H9 (cell line): ENCODE results near the gene EHBP1L1. TPM values are rescaled to one million over a fixed set of nuclear protein-coding genes. Genes with fewer than 3 reads are reported as not detected.

Experiments
- DNase-seq: peaks from one replicate; pipeline ENCODE4 v3.0.0-alpha.2; 2017
- H2AFZ ChIP-seq: one replicate; pipeline ENCODE4 v1.6.1; 2013; ENCODE audit warnings: mild to moderate bottlenecking, low read length, control low read depth, moderate library complexity
- H2AK5ac ChIP-seq: 2 replicates; pipeline ENCODE4 v1.6.1; 2013; ENCODE audit warnings: low read length, control low read depth, mixed read lengths; ENCODE audit not compliant: insufficient read length
- H2BK120ac ChIP-seq: one replicate; pipeline ENCODE4 v1.6.1; 2013; ENCODE audit warnings: low read depth, mild to moderate bottlenecking, low read length, control low read depth, inconsistent platforms; ENCODE audit not compliant: poor library complexity, severe bottlenecking
- H2BK12ac ChIP-seq: 2 replicates; pipeline ENCODE4 v1.6.1; 2013; ENCODE audit warnings: low read length, control low read depth, mixed read lengths, low read depth; ENCODE audit not compliant: insufficient read length
- H2BK15ac ChIP-seq: 2 replicates; pipeline ENCODE4 v1.6.1; 2013; ENCODE audit warnings: low read depth, low read length, control low read depth
- H2BK20ac ChIP-seq: one replicate; pipeline ENCODE4 v1.6.1; 2013; ENCODE audit warnings: low read depth, mild to moderate bottlenecking, low read length, control low read depth, inconsistent platforms; ENCODE audit not compliant: poor library complexity, severe bottlenecking
- H2BK5ac ChIP-seq: 2 replicates; pipeline ENCODE4 v1.6.1; 2013; ENCODE audit warnings: low read length, control low read depth, mixed read lengths; ENCODE audit not compliant: insufficient read length
- H3K14ac ChIP-seq: 2 replicates; pipeline ENCODE4 v1.6.1; 2013; ENCODE audit warnings: low read length, control low read depth; ENCODE audit not compliant: insufficient read depth
- H3K18ac ChIP-seq: 2 replicates; pipeline ENCODE4 v1.6.1; 2013; ENCODE audit warnings: low read depth, mild to moderate bottlenecking, mixed read lengths, low read length, control low read depth; ENCODE audit not compliant: insufficient read length
- H3K23ac ChIP-seq: 2 replicates; pipeline ENCODE4 v1.6.1; 2013; ENCODE audit warnings: low read length, control low read depth, mixed read lengths, low read depth; ENCODE audit not compliant: insufficient read length
- H3K23me2 ChIP-seq: 2 replicates; pipeline ENCODE4 v1.6.1; 2013; ENCODE audit warnings: low read depth, mild to moderate bottlenecking, mixed read lengths, low read length, control low read depth; ENCODE audit not compliant: insufficient read length, poor library complexity, severe bottlenecking
- H3K27ac ChIP-seq: 2 replicates; pipeline ENCODE4 v1.5.1; 2013; ENCODE audit warnings: low read length, control low read depth, mixed read lengths, low read depth; ENCODE audit not compliant: insufficient read length
- H3K27me3 ChIP-seq: 2 replicates; pipeline ENCODE4 v1.6.1; 2013; ENCODE audit warnings: low read length, control low read depth, inconsistent platforms; ENCODE audit not compliant: insufficient read depth
- H3K4ac ChIP-seq: 2 replicates; pipeline ENCODE4 v1.6.1; 2013; ENCODE audit warnings: low read depth, mild to moderate bottlenecking, control low read depth, inconsistent platforms, low read length, moderate library complexity
- H3K4me1 ChIP-seq: 2 replicates; pipeline ENCODE4 v1.6.1; 2013; ENCODE audit warnings: low read length, control low read depth, inconsistent platforms; ENCODE audit not compliant: insufficient read depth
- H3K4me2 ChIP-seq: 2 replicates; pipeline ENCODE4 v1.6.1; 2013; ENCODE audit warnings: low read length, control low read depth, mixed read lengths; ENCODE audit not compliant: insufficient read length, insufficient read depth
- H3K56ac ChIP-seq: 2 replicates; pipeline ENCODE4 v1.6.1; 2013; ENCODE audit warnings: low read depth, mild to moderate bottlenecking, mixed read lengths, low read length, control low read depth; ENCODE audit not compliant: insufficient read length
- H3K79me1 ChIP-seq: 2 replicates; pipeline ENCODE4 v1.6.1; 2013; ENCODE audit warnings: low read depth, mild to moderate bottlenecking, moderate library complexity, low read length, control low read depth, inconsistent platforms; ENCODE audit not compliant: insufficient read depth, poor library complexity, severe bottlenecking
- H3K79me2 ChIP-seq: 2 replicates; pipeline ENCODE4 v1.6.1; 2013; ENCODE audit warnings: low read length, control low read depth, inconsistent platforms; ENCODE audit not compliant: insufficient read depth
- H3K9ac ChIP-seq: 2 replicates; pipeline ENCODE4 v1.6.1; 2013; ENCODE audit warnings: low read length, control low read depth, mixed read lengths; ENCODE audit not compliant: insufficient read length; ENCODE audit errors: extremely low read depth
- H3K9me3 ChIP-seq: one replicate; pipeline ENCODE4 v1.6.1; 2013; ENCODE audit warnings: low read depth, low read length, inconsistent platforms; ENCODE audit not compliant: control insufficient read depth
- H3T11ph ChIP-seq: one replicate; pipeline ENCODE4 v1.6.1; 2013; ENCODE audit warnings: mild to moderate bottlenecking, low read length, control low read depth, inconsistent platforms
- H4K20me1 ChIP-seq: one replicate; pipeline ENCODE4 v1.6.1; 2013; ENCODE audit not compliant: control insufficient read depth, insufficient read length, insufficient read depth
- H4K5ac ChIP-seq: 2 replicates; pipeline ENCODE4 v1.6.1; 2013; ENCODE audit warnings: low read depth, mild to moderate bottlenecking, mixed read lengths, low read length, control low read depth; ENCODE audit not compliant: insufficient read length
- H4K8ac ChIP-seq: replicated peaks from 2 replicates; pipeline ENCODE4 v1.6.1; 2013; ENCODE audit warnings: low read length, control low read depth, mixed read lengths, low read depth; ENCODE audit not compliant: insufficient read length
- H4K91ac ChIP-seq: 2 replicates; pipeline ENCODE4 v1.6.1; 2013; ENCODE audit warnings: low read depth, mild to moderate bottlenecking, moderate library complexity, mixed read lengths, low read length, control low read depth; ENCODE audit not compliant: insufficient read length
- H3K27ac Mint-ChIP-seq, 3 experiments: 2 replicates in 2 of 3; 3 replicates in 1 of 3; pipeline ENCODE4 v1.8.0; 2020 to 2021; ENCODE audit warnings: mixed read lengths in 3 of 3, mild to moderate bottlenecking in 1 of 3, moderate library complexity in 1 of 3
- H3K27me3 Mint-ChIP-seq: 2 replicates; pipeline ENCODE4 v1.8.0; 2021; ENCODE audit warnings: low read depth, mild to moderate bottlenecking, moderate library complexity, mixed read lengths
- H3K36me3 Mint-ChIP-seq, 3 experiments: 2 replicates in 2 of 3; 3 replicates in 1 of 3; pipeline ENCODE4 v1.8.0; 2020 to 2021; ENCODE audit warnings: low read depth in 3 of 3, mixed read lengths in 3 of 3; ENCODE audit not compliant: insufficient read depth in 1 of 3
- H3K4me1 Mint-ChIP-seq, 2 experiments: 2 replicates each; pipeline ENCODE4 v1.8.0; 2020; ENCODE audit warnings: mixed read lengths in 2 of 2
- H3K4me3 Mint-ChIP-seq, 2 experiments: 2 replicates in 1 of 2; 3 replicates in 1 of 2; pipeline ENCODE4 v1.8.0; 2020 to 2021; ENCODE audit warnings: mild to moderate bottlenecking in 2 of 2, mixed read lengths in 2 of 2, moderate library complexity in 1 of 2
- H3K9me3 Mint-ChIP-seq, 2 experiments: 2 replicates in 1 of 2; 3 replicates in 1 of 2; pipeline ENCODE4 v1.8.0; 2020; ENCODE audit warnings: mild to moderate bottlenecking in 2 of 2, mixed read lengths in 2 of 2, moderate library complexity in 1 of 2
- WGBS: extraction: QIAGEN DNeasy Blood & Tissue Kit; methylation state at CpG from one replicate; pipeline ENCODE4 v1.1.7; 2013; ENCODE audit warnings: missing lambda C conversion rate, low lambda C conversion rate, mixed read lengths; ENCODE audit not compliant: insufficient read length; ENCODE audit errors: extremely low coverage; 5-methylcytosine and 5-hydroxymethylcytosine counted together
- total RNA-seq: library from RNA; stranded (reverse); gene quantifications from 2 replicates; pipeline ENCODE4 v1.2.1, GENCODE V29; 2021
- TF ChIP-seq, protein P1 (sequence below): fragments of 200-600 bp; sonication (generic); conservative IDR thresholded peaks from 3 replicates; pipeline ENCODE4 v1.8.0; 2021; ENCODE audit warnings: antibody characterized with exemption, mild to moderate bottlenecking

The EHBP1L1 gene
- total RNA-seq, 1 experiment from 2014 or later, result 13.8 TPM

DNA sequence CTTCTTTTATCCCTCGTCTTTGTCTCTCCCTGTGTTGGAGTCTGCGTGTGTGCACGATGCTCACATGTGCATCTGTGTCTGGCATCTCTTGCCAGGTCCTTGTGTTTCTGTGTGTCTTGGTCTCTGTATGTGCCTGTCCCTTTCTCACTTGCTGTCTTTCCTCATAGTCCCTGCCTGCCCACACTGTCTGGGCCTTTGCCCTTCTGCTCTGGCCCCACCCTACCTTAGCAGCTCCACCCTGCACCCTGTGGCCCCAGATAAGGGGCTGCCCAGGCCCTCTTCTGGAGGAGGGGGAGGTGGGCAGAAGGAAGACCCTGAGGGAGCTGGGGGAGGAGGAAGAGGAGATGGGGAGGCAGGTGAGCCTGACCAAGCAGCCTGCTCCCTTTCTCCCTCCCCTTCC lies 2.8 kb downstream of the EHBP1L1 start:
- no peak overlapping the region for H3K27ac ChIP-seq
- peaks cover 8% of the 10 kb centered on the region for H3K23me2 ChIP-seq
- TF ChIP-seq, protein P1, sequence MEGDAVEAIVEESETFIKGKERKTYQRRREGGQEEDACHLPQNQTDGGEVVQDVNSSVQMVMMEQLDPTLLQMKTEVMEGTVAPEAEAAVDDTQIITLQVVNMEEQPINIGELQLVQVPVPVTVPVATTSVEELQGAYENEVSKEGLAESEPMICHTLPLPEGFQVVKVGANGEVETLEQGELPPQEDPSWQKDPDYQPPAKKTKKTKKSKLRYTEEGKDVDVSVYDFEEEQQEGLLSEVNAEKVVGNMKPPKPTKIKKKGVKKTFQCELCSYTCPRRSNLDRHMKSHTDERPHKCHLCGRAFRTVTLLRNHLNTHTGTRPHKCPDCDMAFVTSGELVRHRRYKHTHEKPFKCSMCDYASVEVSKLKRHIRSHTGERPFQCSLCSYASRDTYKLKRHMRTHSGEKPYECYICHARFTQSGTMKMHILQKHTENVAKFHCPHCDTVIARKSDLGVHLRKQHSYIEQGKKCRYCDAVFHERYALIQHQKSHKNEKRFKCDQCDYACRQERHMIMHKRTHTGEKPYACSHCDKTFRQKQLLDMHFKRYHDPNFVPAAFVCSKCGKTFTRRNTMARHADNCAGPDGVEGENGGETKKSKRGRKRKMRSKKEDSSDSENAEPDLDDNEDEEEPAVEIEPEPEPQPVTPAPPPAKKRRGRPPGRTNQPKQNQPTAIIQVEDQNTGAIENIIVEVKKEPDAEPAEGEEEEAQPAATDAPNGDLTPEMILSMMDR, result no peak
- no peaks in the 10 kb centered on the region for H3K4me1 ChIP-seq
- H3K4ac ChIP-seq, result no peak overlapping the region
- no peaks in the 10 kb centered on the region for H4K20me1 ChIP-seq
- H3K14ac ChIP-seq, result no peak overlapping the region
- DNase-seq, result no peak
- H3K18ac ChIP-seq, result no peak overlapping the region
- H2BK15ac ChIP-seq, result no peak overlapping the region
- no peak overlapping the region for H2AK5ac ChIP-seq
- WGBS, result no CpG with 5 or more reads among the region's 3 CpGs
- Mint-ChIP-seq H3K27me3 (peaks cover 33% of the 10 kb centered on the region), H3K36me3 (peaks cover 0 to 3% (median 3%) of the 10 kb centered on the region in 3 experiments; a peak in 3 of 7 replicates), H3K9me3 (no peaks in the 10 kb centered on the region), H3K4me1 (peaks cover 18 to 27% of the 10 kb centered on the region in 2 experiments), H3K4me3 (no peak overlapping the region; a peak in 1 of 5 replicates), H3K27ac (no peak overlapping the region)
- H3K27me3 ChIP-seq, result peaks cover 8% of the 10 kb centered on the region; the same call in 1 of the 2 replicates
- H3K23ac ChIP-seq, result no peak overlapping the region
- H3K9me3 ChIP-seq, result no peaks in the 10 kb centered on the region
- H3K56ac ChIP-seq, result no peak overlapping the region
- no peak overlapping the region for H2BK5ac ChIP-seq
- H3K79me2 ChIP-seq, result no peaks in the 10 kb centered on the region
- H3T11ph ChIP-seq, result no peak overlapping the region
- no peak overlapping the region for H2AFZ ChIP-seq
- no peak overlapping the region for H3K9ac ChIP-seq
- no peak overlapping the region for H2BK12ac ChIP-seq
- no peak overlapping the region for H4K5ac ChIP-seq
- no peak overlapping the region for H4K8ac ChIP-seq
- H4K91ac ChIP-seq, result no peak overlapping the region
- no peaks in the 10 kb centered on the region for H3K79me1 ChIP-seq
- no peak overlapping the region for H2BK20ac ChIP-seq
- H2BK120ac ChIP-seq, result no peak overlapping the region
- no peak overlapping the region for H3K4me2 ChIP-seq
